ENCODE data around the gene FTSJ3. TPM values are rescaled to one million over a fixed set of nuclear protein-coding genes. Genes with fewer than 3 reads are reported as not detected.

The FTSJ3 gene
- total and polyA plus RNA-seq, 10 of the 15 experiments (the other 5 are each of a cell fraction or from before 2014, with no cell fraction given), result 17.2 to 79.2 (median 50.4) TPM

GRCh38 chr17:63773272-63774140 lies 54.0 kb downstream of the FTSJ3 start, which contains the start of gene CCDC47 (continued):
- TF ChIP-seq IRF5 (IDR thresholded peaks at IDR 0.05; ENCODE audit: borderline replicate concordance), result 0 out of 2 replicates have a peak, but pooled peaks have one; percentile 11
- peak; percentile 100 for TF ChIP-seq MYC (IDR thresholded peaks at IDR 0.05; ENCODE audit: insufficient read depth, insufficient read length, insufficient replicate concordance, low read length, severe bottlenecking)
- no peak; the same call in 1 of the 2 replicates for TF ChIP-seq ZBTB33 (IDR thresholded peaks at IDR 0.05)
- no peak; the same call in 1 of the 2 replicates for TF ChIP-seq JUNB (IDR thresholded peaks at IDR 0.05)
- peak; percentile 60 to 82 for TF ChIP-seq EGR1 (IDR thresholded peaks at IDR 0.05; ENCODE audit: borderline replicate concordance in 1 of 2, low read depth in 2 of 2, low read length in 2 of 2)
- no peak for TF ChIP-seq IRF3 (IDR thresholded peaks at IDR 0.05)
- TF ChIP-seq MTA2 (IDR thresholded peaks at IDR 0.05; ENCODE audit: low read depth), result peak; percentile 91
- TF ChIP-seq KLF5 (IDR thresholded peaks at IDR 0.05; ENCODE audit: partially characterized antibody), result no peak
